SH-SY5Y (cell line): ENCODE measurements around the gene SLC2A5.

Experiments
- GATA2 ChIP-seq: IDR thresholded peaks from 2 replicates; pipeline ENCODE4 v1.6.1; 2011; ENCODE audit warnings: mild to moderate bottlenecking, low read depth, low read length
- GATA3 ChIP-seq: IDR thresholded peaks from 2 replicates; pipeline ENCODE4 v1.6.1; 2011; ENCODE audit warnings: low read depth, mild to moderate bottlenecking, low read length, moderate library complexity

GRCh38 chr1:9040659-9041030 is 28.8 kb downstream of the SLC2A5 start:
- TF ChIP-seq GATA2 (no peak), GATA3 (no peak)
